H1 (cell line): ENCODE data around the gene RNF144A. TPM values are rescaled to one million over a fixed set of nuclear protein-coding genes. Genes with fewer than 3 reads are reported as not detected.

Source experiments
- CTCF ChIA-PET: fragments of 300-600 bp; sonication (Branson Sonifier 250); formaldehyde crosslinking; loops from one replicate; lab custom pipeline; 2021; ENCODE audit not compliant: partially characterized antibody; lab: Charles Lee
- POLR2A ChIA-PET: fragments of 300-600 bp; sonication (Branson Sonifier 250); formaldehyde crosslinking; loops from one replicate; lab custom pipeline; 2021; ENCODE audit warnings: inconsistent platforms; ENCODE audit not compliant: partially characterized antibody; lab: Charles Lee
- DNase-seq, 2 experiments: peaks; one replicate each; pipeline versions ENCODE4 v3.0.0 to v3.0.0-alpha.2; 2010 to 2022; ENCODE audit warnings: low spot score in 2 of 2, low read depth in 1 of 2, mixed read lengths in 1 of 2
- FAIRE-seq: peaks from 2 replicates; lab custom pipeline; 2011; peaks lifted over from hg19 to GRCh38; lab: Jason Lieb, UNC
- H2AFZ ChIP-seq: 2 replicates; pipeline ENCODE4 v1.8.1; 2012; ENCODE audit warnings: low read length, inconsistent platforms
- H2AK5ac ChIP-seq: 2 replicates; pipeline ENCODE4 v1.6.1; 2013; ENCODE audit warnings: low read depth, low read length
- H2BK120ac ChIP-seq: replicated peaks from 2 replicates; pipeline ENCODE3; 2013; ENCODE audit warnings: low read depth, low read length, inconsistent platforms
- H2BK12ac ChIP-seq: 2 replicates; pipeline ENCODE4 v1.6.1; 2013; ENCODE audit warnings: low read depth, low read length
- H2BK15ac ChIP-seq: 2 replicates; pipeline ENCODE4 v1.6.1; 2013; ENCODE audit warnings: low read length
- H2BK20ac ChIP-seq: 2 replicates; pipeline ENCODE4 v1.6.1; 2013; ENCODE audit warnings: low read length
- H2BK5ac ChIP-seq: 2 replicates; pipeline ENCODE4 v1.6.1; 2013; ENCODE audit warnings: low read depth, low read length
- H3K14ac ChIP-seq: 2 replicates; pipeline ENCODE4 v1.6.1; 2013; ENCODE audit warnings: inconsistent platforms; ENCODE audit not compliant: insufficient read length
- H3K18ac ChIP-seq: 2 replicates; pipeline ENCODE4 v1.6.1; 2013; ENCODE audit warnings: low read length; ENCODE audit errors: extremely low read depth
- H3K23ac ChIP-seq: 2 replicates; pipeline ENCODE4 v1.6.1; 2013; ENCODE audit warnings: inconsistent platforms; ENCODE audit not compliant: insufficient read length
- H3K23me2 ChIP-seq: 2 replicates; pipeline ENCODE4 v1.6.1; 2013; ENCODE audit warnings: low read depth, low read length
- H3K27ac ChIP-seq: 2 replicates; pipeline ENCODE4 v1.6.1; 2011; ENCODE audit warnings: low read depth, low read length, inconsistent platforms
- H3K27me3 ChIP-seq, 4 experiments: replicated peaks in 1 of 4; 1 replicate in 1 of 4; 2 replicates in 3 of 4; pipeline versions ENCODE4 v1.6.1 to v1.8.1; 2011 to 2013; ENCODE audit warnings: low read length in 3 of 4, mild to moderate bottlenecking in 3 of 4, inconsistent platforms in 2 of 4, mixed read lengths in 2 of 4, moderate library complexity in 1 of 4; ENCODE audit not compliant: control insufficient read depth in 3 of 4, insufficient read depth in 3 of 4; ENCODE audit errors: extremely low read depth in 1 of 4
- H3K36me3 ChIP-seq, 4 experiments: 2 replicates each; pipeline versions ENCODE4 v1.6.1 to v1.8.1; 2011 to 2013; ENCODE audit warnings: mild to moderate bottlenecking in 4 of 4, low read length in 3 of 4, moderate library complexity in 2 of 4, control low read depth in 1 of 4, inconsistent platforms in 1 of 4; ENCODE audit not compliant: insufficient read depth in 4 of 4, control insufficient read depth in 2 of 4
- H3K4ac ChIP-seq: replicated peaks from 2 replicates; pipeline ENCODE3; 2013; ENCODE audit warnings: low read length, low read depth, mixed read lengths, inconsistent platforms; ENCODE audit not compliant: insufficient read length
- H3K4me1 ChIP-seq, 4 experiments: replicated peaks in 1 of 4; 1 replicate in 1 of 4; 2 replicates in 3 of 4; pipeline versions ENCODE4 v1.6.1 to v1.8.1; 2011 to 2013; ENCODE audit warnings: low read length in 3 of 4, inconsistent platforms in 2 of 4, mixed read lengths in 1 of 4; ENCODE audit not compliant: insufficient read depth in 4 of 4, control insufficient read depth in 3 of 4
- H3K4me2 ChIP-seq, 2 experiments: 2 replicates each; pipeline versions ENCODE4 v1.6.1 to v1.8.1; 2011 to 2013; ENCODE audit warnings: low read depth in 2 of 2, low read length in 2 of 2, control low read depth in 1 of 2, inconsistent platforms in 1 of 2, mild to moderate bottlenecking in 1 of 2; ENCODE audit not compliant: insufficient read depth in 1 of 2
- H3K4me3 ChIP-seq, 4 experiments: fragments of 200-600, 300-600 bp in 1 of 4; sonication (generic), shearing (Covaris generic), sonication (Bioruptor Twin) in 1 of 4; 2 replicates each; pipeline versions ENCODE4 v1.5.1 to v1.8.1; 2011 to 2016; ENCODE audit warnings: low read length in 4 of 4, low read depth in 3 of 4, control low read depth in 2 of 4, inconsistent platforms in 2 of 4, mild to moderate bottlenecking in 2 of 4, mixed read lengths in 1 of 4, moderate library complexity in 1 of 4; ENCODE audit not compliant: insufficient read depth in 2 of 4; ENCODE audit errors: extremely low read depth in 1 of 4
- H3K56ac ChIP-seq: replicated peaks from 2 replicates; pipeline ENCODE3; 2013; ENCODE audit warnings: low read depth, mild to moderate bottlenecking, mixed read lengths, low read length, inconsistent platforms; ENCODE audit not compliant: insufficient read length
- H3K79me1 ChIP-seq: 2 replicates; pipeline ENCODE4 v1.6.1; 2013; ENCODE audit warnings: low read depth, low read length, control low read depth
- H3K79me2 ChIP-seq, 2 experiments: 2 replicates each; pipeline versions ENCODE4 v1.6.1 to v1.8.1; 2012 to 2013; ENCODE audit warnings: low read length in 2 of 2, mild to moderate bottlenecking in 2 of 2, inconsistent platforms in 1 of 2; ENCODE audit not compliant: insufficient read depth in 2 of 2, control insufficient read depth in 1 of 2
- H3K9ac ChIP-seq, 4 experiments: replicated peaks in 1 of 4; 1 replicate in 1 of 4; 2 replicates in 3 of 4; pipeline versions ENCODE4 v1.6.1 to v1.8.1; 2011 to 2013; ENCODE audit warnings: low read depth in 3 of 4, low read length in 3 of 4, control low read depth in 2 of 4, mild to moderate bottlenecking in 2 of 4, moderate library complexity in 2 of 4, inconsistent platforms in 1 of 4; ENCODE audit errors: extremely low read depth in 1 of 4
- H3K9me3 ChIP-seq, 2 experiments: 2 replicates each; pipeline versions ENCODE4 v1.6.1 to v1.8.1; 2012 to 2013; ENCODE audit warnings: mild to moderate bottlenecking in 2 of 2, moderate library complexity in 2 of 2, control low read depth in 1 of 2, inconsistent platforms in 1 of 2, low read depth in 1 of 2, low read length in 1 of 2, mixed read lengths in 1 of 2; ENCODE audit not compliant: insufficient read depth in 2 of 2
- H4K20me1 ChIP-seq, 2 experiments: replicated peaks in 1 of 2; 2 replicates each; pipeline versions ENCODE3 to v1.8.1; 2011 to 2013; ENCODE audit warnings: inconsistent platforms in 2 of 2, low read length in 2 of 2, mild to moderate bottlenecking in 1 of 2; ENCODE audit not compliant: insufficient read depth in 2 of 2, control insufficient read depth in 1 of 2
- H4K5ac ChIP-seq: 2 replicates; pipeline ENCODE4 v1.6.1; 2013; ENCODE audit warnings: low read length, low read depth, mixed read lengths, inconsistent platforms; ENCODE audit not compliant: insufficient read length
- H4K8ac ChIP-seq: 2 replicates; pipeline ENCODE4 v1.8.0; 2013; ENCODE audit warnings: mild to moderate bottlenecking, moderate library complexity, low read length, inconsistent platforms; ENCODE audit not compliant: insufficient read depth; ENCODE audit errors: extremely low read depth
- H4K91ac ChIP-seq: replicated peaks from 2 replicates; pipeline ENCODE3; 2013; ENCODE audit warnings: low read length, mixed read lengths, inconsistent platforms; ENCODE audit not compliant: insufficient read length
- BRCA1 ChIP-seq: IDR thresholded peaks from 2 replicates; pipeline ENCODE4 v1.6.1; 2012; ENCODE audit warnings: low read depth, low read length, improper control_type of control experiment
- CBX8 ChIP-seq: fragments of 300-800, 300-1000 bp; sonication (generic); IDR thresholded peaks from 2 replicates; pipeline ENCODE4 v1.7.1; 2016; ENCODE audit warnings: low read depth, low read length, borderline replicate concordance
- CREB1 ChIP-seq: IDR thresholded peaks from 2 replicates; pipeline ENCODE4 v1.6.1; 2012; ENCODE audit warnings: inconsistent platforms
- EZH2 ChIP-seq: fragments of 200-600 bp; sonication (generic); IDR thresholded peaks from 2 replicates; pipeline ENCODE4 v1.7.1; 2012; ENCODE audit warnings: low read depth, mild to moderate bottlenecking, moderate library complexity, low read length, inconsistent platforms; ENCODE audit not compliant: severe bottlenecking
- HDAC6 ChIP-seq: IDR thresholded peaks from one replicate; pipeline ENCODE4 v1.7.1; 2012; ENCODE audit warnings: low read depth, mild to moderate bottlenecking, inconsistent platforms, low read length, moderate library complexity
- RAD21 ChIP-seq, 2 experiments: IDR thresholded peaks in 1 of 2; conservative IDR thresholded peaks in 1 of 2; 2 replicates each; pipeline ENCODE4 v1.6.1; 2011; ENCODE audit warnings: low read depth in 2 of 2, low read length in 2 of 2, improper control_type of control experiment in 1 of 2, inconsistent platforms in 1 of 2, mild to moderate bottlenecking in 1 of 2, moderate library complexity in 1 of 2
- RNF2 ChIP-seq: fragments of 200-900, 300-1000 bp; sonication (generic); IDR thresholded peaks from 2 replicates; pipeline ENCODE4 v1.7.1; 2016; ENCODE audit warnings: borderline replicate concordance, low read depth, mild to moderate bottlenecking, antibody characterized with exemption, low read length; ENCODE audit not compliant: poor library complexity, severe bottlenecking; ENCODE audit errors: missing control alignments
- SIX5 ChIP-seq: IDR thresholded peaks from 2 replicates; pipeline ENCODE4 v1.6.1; 2011; ENCODE audit warnings: mild to moderate bottlenecking, low read depth, low read length
- SRF ChIP-seq: IDR thresholded peaks from 2 replicates; pipeline ENCODE4 v1.6.1; 2011; ENCODE audit warnings: mild to moderate bottlenecking, low read depth, low read length, moderate library complexity
- TCF12 ChIP-seq: IDR thresholded peaks from 2 replicates; pipeline ENCODE4 v1.6.1; 2011; ENCODE audit warnings: low read depth, mild to moderate bottlenecking, low read length
- TEAD4 ChIP-seq: IDR thresholded peaks from 2 replicates; pipeline ENCODE4 v1.6.1; 2012; ENCODE audit warnings: low read depth, low read length, inconsistent platforms, mixed read lengths
- WGBS, 2 experiments: shearing (Covaris generic) in 1 of 2; methylation state at CpG; one replicate each; pipeline versions ENCODE4 v1.1.6 to v1.1.7; 2013 to 2015; ENCODE audit warnings: low lambda C conversion rate in 2 of 2, mixed read lengths in 2 of 2, inconsistent platforms in 1 of 2, low coverage in 1 of 2, missing lambda C conversion rate in 1 of 2; ENCODE audit not compliant: insufficient replicate concordance in 2 of 2, insufficient coverage in 1 of 2, insufficient read length in 1 of 2; ENCODE audit errors: extremely low coverage in 1 of 2, missing lambda C conversion rate in 1 of 2; 5-methylcytosine and 5-hydroxymethylcytosine counted together
- polyA plus RNA-seq, 7 experiments: library from polyadenylated mRNA; depleted of rRNA in 3 of 7; stranded (reverse) in 5 of 7; unstranded in 2 of 7; fragments of >200 nt in 5 of 7; fragments of 200-250 nt in 2 of 7; gene quantifications; 1 replicate in 5 of 7; 2 replicates in 1 of 7; 4 replicates in 1 of 7; pipeline versions ENCODE4 v1.2.1 to v1.2.3, GENCODE V29; 2011 to 2013; ENCODE audit warnings: missing spikeins in 2 of 7, mixed read lengths in 2 of 7
- total RNA-seq: library from RNA; stranded (reverse); fragmentation: NEBNext Ultra II Directional; extraction: Animal tissue kit (Norgen Biotek cat#: 25700); gene quantifications from 2 replicates; pipeline ENCODE4 v1.2.1, GENCODE V29; 2021
- TF ChIP-seq, protein P1 (sequence below): IDR thresholded peaks from 2 replicates; pipeline ENCODE4 v1.6.1; 2012; ENCODE audit warnings: low read length, inconsistent platforms

The RNF144A gene
- total and polyA plus RNA-seq, 2 of the 8 experiments (the other 6 are each of a cell fraction or from before 2014, with no cell fraction given) = 14.0 to 15.0 TPM

DNA sequence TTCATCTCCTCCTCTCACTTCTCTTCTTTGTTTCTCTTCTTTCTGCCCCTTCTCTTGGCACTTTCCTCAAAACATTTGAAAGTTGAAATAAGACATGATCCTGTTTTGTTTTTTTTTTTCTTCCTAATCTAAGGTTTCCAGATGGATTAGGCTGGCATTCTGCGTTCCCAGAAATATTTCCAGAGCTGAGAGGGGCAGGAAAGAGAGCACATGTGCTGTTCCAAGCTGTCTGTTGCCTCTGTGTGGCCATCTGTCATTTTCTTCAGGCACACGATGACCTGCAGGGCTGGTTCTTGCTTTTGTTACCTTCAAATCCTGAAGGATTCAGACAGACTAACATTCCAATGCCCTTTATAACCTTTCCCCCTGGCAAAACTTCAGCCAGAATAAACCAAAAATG is 142.9 kb downstream of the RNF144A start:
- Histone ChIP-seq H4K5ac (no peak overlapping the region), H3K56ac (no peak overlapping the region), H3K9me3 (0 out of 4 replicates have a peak, but pooled peaks cover 0 to 7% of the 10 kb centered on the region in 2 experiments), H2BK20ac (no peak overlapping the region), H4K91ac (no peak overlapping the region), H3K23me2 (no peaks in the 10 kb centered on the region), H3K23ac (no peak overlapping the region), H3K4me3 (no peak overlapping the region), H2AFZ (no peak overlapping the region), H3K4ac (no peak overlapping the region), H3K27me3 (no peaks in the 10 kb centered on the region), H3K18ac (no peak overlapping the region), H3K27ac (no peak overlapping the region), H2BK5ac (no peak overlapping the region), H3K79me2 (no peaks in the 10 kb centered on the region), H2BK15ac (no peak overlapping the region), H2BK12ac (no peak overlapping the region), H3K79me1 (no peaks in the 10 kb centered on the region), H2AK5ac (no peak overlapping the region), H3K4me2 (no peak overlapping the region), H4K20me1 (no peaks in the 10 kb centered on the region), H4K8ac (no peak overlapping the region), H3K9ac (no peak overlapping the region), H3K36me3 (peaks cover 0 to 3% (median 0%) of the 10 kb centered on the region in 4 experiments; a peak in 1 of 8 replicates), H2BK120ac (no peak overlapping the region), H3K14ac (no peak overlapping the region), H3K4me1 (peaks cover 0 to 10% (median 3%) of the 10 kb centered on the region in 4 experiments; a peak in 3 of 7 replicates)
- DNase-seq = no peak
- ChIA-PET POLR2A (no interaction called here), CTCF (interaction anchor here (1.2 to 2.3 kb wide), 2 partner anchors 10 to 16 kb away, joined by 4 to 7 read pairs; no protein-coding TSS in a partner anchor)
- no peak for FAIRE-seq
- WGBS, 2 experiments = 84% methylated on average over 2 of the region's 2 CpGs; no CpG with 5 or more reads in 1 of the 2 experiments
- no peak for TF ChIP-seq CBX8
- TF ChIP-seq, protein P1, sequence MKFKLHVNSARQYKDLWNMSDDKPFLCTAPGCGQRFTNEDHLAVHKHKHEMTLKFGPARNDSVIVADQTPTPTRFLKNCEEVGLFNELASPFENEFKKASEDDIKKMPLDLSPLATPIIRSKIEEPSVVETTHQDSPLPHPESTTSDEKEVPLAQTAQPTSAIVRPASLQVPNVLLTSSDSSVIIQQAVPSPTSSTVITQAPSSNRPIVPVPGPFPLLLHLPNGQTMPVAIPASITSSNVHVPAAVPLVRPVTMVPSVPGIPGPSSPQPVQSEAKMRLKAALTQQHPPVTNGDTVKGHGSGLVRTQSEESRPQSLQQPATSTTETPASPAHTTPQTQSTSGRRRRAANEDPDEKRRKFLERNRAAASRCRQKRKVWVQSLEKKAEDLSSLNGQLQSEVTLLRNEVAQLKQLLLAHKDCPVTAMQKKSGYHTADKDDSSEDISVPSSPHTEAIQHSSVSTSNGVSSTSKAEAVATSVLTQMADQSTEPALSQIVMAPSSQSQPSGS = no peak
- TF ChIP-seq RAD21 (IDR thresholded peaks at IDR 0.05 in 1 of 2, conservative IDR thresholded peaks at IDR 0.05 in 1 of 2; ENCODE audit: low read depth in 2 of 2, low read length in 2 of 2) = no peak
- TF ChIP-seq CREB1 = no peak
- TF ChIP-seq TEAD4 = no peak
- no peak for TF ChIP-seq RNF2
- TF ChIP-seq EZH2 = no peak
- TF ChIP-seq HDAC6 = no peak
- no peak for TF ChIP-seq BRCA1
- no peak for TF ChIP-seq SIX5
- no peak for TF ChIP-seq TCF12
- no peak for TF ChIP-seq SRF
